Trophoblast cell (in vitro differentiated cells and primary cell): Measurements from ENCODE around the gene WDR45.

Source experiments
- DNase-seq, 2 donors: peaks; one replicate each; pipeline ENCODE4 v3.0.0-alpha.2; 2016
- H2AFZ ChIP-seq: 2 replicates; pipeline ENCODE4 v1.6.1; 2013; ENCODE audit warnings: low read length, moderate library complexity, mild to moderate bottlenecking; ENCODE audit not compliant: insufficient read depth, poor library complexity
- H2AK5ac ChIP-seq: 2 replicates; pipeline ENCODE4 v1.6.1; 2013; ENCODE audit warnings: mild to moderate bottlenecking, low read length
- H2BK120ac ChIP-seq: 2 replicates; pipeline ENCODE4 v1.6.1; 2013; ENCODE audit warnings: low read length, mild to moderate bottlenecking, moderate library complexity; ENCODE audit not compliant: insufficient read depth, poor library complexity
- H2BK12ac ChIP-seq: 2 replicates; pipeline ENCODE4 v1.6.1; 2013; ENCODE audit warnings: mild to moderate bottlenecking, low read length, moderate library complexity
- H2BK5ac ChIP-seq: 2 replicates; pipeline ENCODE4 v1.6.1; 2013; ENCODE audit warnings: low read length, low read depth, moderate library complexity, mild to moderate bottlenecking; ENCODE audit not compliant: poor library complexity
- H3K14ac ChIP-seq: 2 replicates; pipeline ENCODE4 v1.6.1; 2013; ENCODE audit warnings: mild to moderate bottlenecking, low read length
- H3K18ac ChIP-seq: 2 replicates; pipeline ENCODE4 v1.6.1; 2013; ENCODE audit warnings: mild to moderate bottlenecking, low read length
- H3K23ac ChIP-seq: 2 replicates; pipeline ENCODE4 v1.6.1; 2013; ENCODE audit warnings: low read length
- H3K27ac ChIP-seq: 2 replicates; pipeline ENCODE4 v1.5.1; 2013; ENCODE audit warnings: low read depth, mild to moderate bottlenecking, inconsistent platforms, low read length, moderate library complexity
- H3K27me3 ChIP-seq: 2 replicates; pipeline ENCODE4 v1.6.1; 2013; ENCODE audit warnings: inconsistent platforms, mild to moderate bottlenecking, low read length, moderate library complexity; ENCODE audit not compliant: insufficient read depth
- H3K36me3 ChIP-seq, 2 experiments: 1 replicate in 1 of 2; 2 replicates in 1 of 2; pipeline ENCODE4 v1.6.1; 2013; ENCODE audit warnings: low read length in 2 of 2, mild to moderate bottlenecking in 2 of 2, moderate library complexity in 1 of 2; ENCODE audit not compliant: insufficient read depth in 2 of 2, control insufficient read depth in 1 of 2
- H3K4ac ChIP-seq: 2 replicates; pipeline ENCODE4 v1.6.1; 2013; ENCODE audit warnings: low read depth, mild to moderate bottlenecking, low read length, moderate library complexity
- H3K4me1 ChIP-seq, 2 experiments: 1 replicate in 1 of 2; 2 replicates in 1 of 2; pipeline ENCODE4 v1.6.1; 2013; ENCODE audit warnings: low read length in 2 of 2, mild to moderate bottlenecking in 2 of 2, moderate library complexity in 1 of 2; ENCODE audit not compliant: insufficient read depth in 2 of 2, control insufficient read depth in 1 of 2
- H3K4me2 ChIP-seq: 2 replicates; pipeline ENCODE4 v1.6.1; 2013; ENCODE audit warnings: inconsistent platforms, mild to moderate bottlenecking, low read length, moderate library complexity
- H3K4me3 ChIP-seq: 2 replicates; pipeline ENCODE4 v1.5.1; 2013; ENCODE audit warnings: mild to moderate bottlenecking, low read depth, low read length, inconsistent platforms
- H3K79me1 ChIP-seq: one replicate; pipeline ENCODE4 v1.6.1; 2013; ENCODE audit warnings: low read length
- H3K79me2 ChIP-seq: 2 replicates; pipeline ENCODE4 v1.6.1; 2013; ENCODE audit warnings: low read length, mild to moderate bottlenecking; ENCODE audit not compliant: control insufficient read depth, insufficient read depth, poor library complexity
- H3K9ac ChIP-seq: 2 replicates; pipeline ENCODE4 v1.6.1; 2013; ENCODE audit warnings: mild to moderate bottlenecking, low read length
- H3K9me3 ChIP-seq: 2 replicates; pipeline ENCODE4 v1.6.1; 2013; ENCODE audit warnings: low read depth, mild to moderate bottlenecking, control low read depth, inconsistent platforms, low read length; ENCODE audit not compliant: insufficient read depth
- H4K12ac ChIP-seq: 2 replicates; pipeline ENCODE4 v1.6.1; 2013; ENCODE audit warnings: low read depth, mild to moderate bottlenecking, low read length, moderate library complexity
- H4K8ac ChIP-seq: 2 replicates; pipeline ENCODE4 v1.6.1; 2013; ENCODE audit warnings: low read depth, mild to moderate bottlenecking, low read length, moderate library complexity
- H4K91ac ChIP-seq: one replicate; pipeline ENCODE4 v1.6.1; 2013; ENCODE audit warnings: low read depth, mild to moderate bottlenecking, low read length, moderate library complexity
- WGBS: extraction: QIAGEN DNeasy Blood & Tissue Kit; methylation state at CpG from one replicate; pipeline ENCODE4 v1.1.7; 2013; ENCODE audit warnings: missing lambda C conversion rate; ENCODE audit not compliant: insufficient read length, insufficient coverage; ENCODE audit errors: extremely low coverage; 5-methylcytosine and 5-hydroxymethylcytosine counted together

The WDR45 gene

DNA sequence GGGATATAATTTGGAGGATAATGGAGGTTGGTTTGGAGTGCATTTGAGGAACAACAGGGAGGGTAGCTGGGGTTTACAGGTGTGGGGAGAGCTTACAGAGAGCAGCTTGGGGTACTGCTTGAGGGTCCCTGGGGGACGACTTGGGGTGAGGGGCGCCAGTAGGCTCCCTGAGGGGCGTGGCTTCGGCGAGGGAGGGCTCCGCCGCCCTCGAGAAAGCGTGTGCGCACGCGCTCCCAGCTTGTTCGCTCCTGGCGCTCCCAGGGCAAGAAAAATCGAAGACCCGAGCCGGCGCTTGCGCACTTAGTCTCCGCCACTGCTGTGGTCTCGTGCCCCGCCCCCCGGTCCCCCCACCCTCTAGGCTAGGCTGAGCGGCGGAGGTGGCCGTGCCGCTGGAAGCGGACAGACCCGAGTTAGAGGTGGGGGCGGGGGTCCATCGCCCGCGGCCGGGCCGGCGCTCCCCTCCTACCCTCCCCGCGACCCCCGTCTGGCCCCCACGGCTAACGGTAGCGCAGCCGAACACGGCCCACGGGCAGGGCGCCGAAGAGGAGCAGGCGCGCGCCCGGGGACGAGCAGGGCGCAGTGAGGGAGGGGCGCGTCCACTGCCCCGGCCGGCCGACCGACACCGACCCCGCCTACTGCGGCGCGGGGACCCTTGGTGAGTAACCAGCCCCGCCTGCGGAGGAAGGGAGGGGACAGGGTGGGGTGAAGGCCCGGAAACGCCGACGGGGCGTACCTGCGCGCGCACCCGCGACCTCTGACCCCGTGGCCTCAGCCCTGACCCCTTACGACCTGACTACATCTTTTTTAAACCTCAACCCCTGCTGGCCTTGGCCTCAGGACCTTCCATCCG lies 26.2 kb downstream of the WDR45 start:
- Histone ChIP-seq H2BK12ac (peak overlapping the region; percentile 84), H3K36me3 (peaks cover 0 to 2% of the 10 kb centered on the region in 2 experiments), H3K4me1 (peaks cover 4 to 6% of the 10 kb centered on the region in 2 experiments), H3K23ac (no peak overlapping the region), H3K27me3 (no peaks in the 10 kb centered on the region), H2AFZ (peak overlapping the region; percentile 97), H3K9me3 (peaks cover 1% of the 10 kb centered on the region), H3K9ac (peak overlapping the region; percentile 72), H3K4ac (peak overlapping the region; percentile 98), H3K14ac (peak overlapping the region; percentile 94), H2BK120ac (peak overlapping the region; percentile 86), H4K8ac (peak overlapping the region; percentile 97), H3K4me2 (peak overlapping the region; percentile 78), H3K79me2 (peaks cover 5% of the 10 kb centered on the region), H3K4me3 (peak overlapping the region; percentile 86), H3K18ac (peak overlapping the region; percentile 99), H3K27ac (peak overlapping the region; percentile 47), H2AK5ac (peak overlapping the region; percentile 94), H2BK5ac (peak overlapping the region; percentile 73), H4K12ac (peak overlapping the region; percentile 90), H3K79me1 (peaks cover 7% of the 10 kb centered on the region), H4K91ac (peak overlapping the region; percentile 96)
- peak in 1 of 2 donors; percentile 55 for DNase-seq
- no CpG with 5 or more reads among the region's 79 CpGs for WGBS

- DNase-seq = no peak
Measured at GRCh38 chrX:49043987-49044281, 35.8 kb downstream of the WDR45 start.

GRCh38 chrX:49043220-49043986 lies 36.3 kb downstream of the WDR45 start, which contains the start of gene TFE3:
TSS of gene TFE3 (minus strand) at chrX:49043357. CDS start at chrX:49043226, 131 bp downstream.
- Histone ChIP-seq H3K4ac (peak within 1 kb of the TSS; percentile 98), H4K8ac (peak within 1 kb of the TSS; percentile 80), H3K4me1 (peaks cover 7 to 13% of the 10 kb centered on the region in 2 experiments), H3K23ac (no peak within 1 kb of the TSS), H2AK5ac (peak within 1 kb of the TSS; percentile 66), H3K4me3 (peak within 1 kb of the TSS; percentile 94), H3K4me2 (peak within 1 kb of the TSS; percentile 64), H3K18ac (peak within 1 kb of the TSS; percentile 93), H3K9ac (peak within 1 kb of the TSS; percentile 94), H3K14ac (peak within 1 kb of the TSS; percentile 89), H2BK12ac (peak within 1 kb of the TSS; percentile 31), H3K9me3 (no peaks in the 10 kb centered on the region), H4K91ac (peak within 1 kb of the TSS; percentile 99), H3K27me3 (no peaks in the 10 kb centered on the region), H2AFZ (peak within 1 kb of the TSS; percentile 49), H3K79me1 (peaks cover 17% of the 10 kb centered on the region), H3K27ac (peak within 1 kb of the TSS; percentile 94), H4K12ac (peak within 1 kb of the TSS; percentile 85), H3K79me2 (peaks cover 8% of the 10 kb centered on the region), H2BK120ac (peak within 1 kb of the TSS; percentile 93), H3K36me3 (peaks cover 7 to 10% of the 10 kb centered on the region in 2 experiments), H2BK5ac (peak within 1 kb of the TSS; percentile 88)
- no CpG with 5 or more reads among the region's 67 CpGs for WGBS
- DNase-seq = peak; percentile 98

More at GRCh38 chrX:49043987-49044281, 35.8 kb downstream of the WDR45 start:
- H3K9ac ChIP-seq = no peak overlapping the region
- no peak overlapping the region for H2BK120ac ChIP-seq
- no peak overlapping the region for H2AK5ac ChIP-seq
- no CpG with 5 or more reads among the region's 13 CpGs for WGBS
- peak overlapping the region; percentile 49 for H2AFZ ChIP-seq
- no peaks in the 10 kb centered on the region for H3K9me3 ChIP-seq
- H3K79me2 ChIP-seq = peaks cover 8% of the 10 kb centered on the region
- H3K4me3 ChIP-seq = no peak overlapping the region
- no peaks in the 10 kb centered on the region for H3K27me3 ChIP-seq
- peaks cover 7 to 12% of the 10 kb centered on the region in 2 experiments for H3K4me1 ChIP-seq
- no peak overlapping the region for H3K14ac ChIP-seq
- H3K4ac ChIP-seq = no peak overlapping the region
- peak overlapping the region; percentile 78 for H4K8ac ChIP-seq
- H4K12ac ChIP-seq = peak overlapping the region; percentile 65
- no peak overlapping the region for H2BK5ac ChIP-seq
- H3K4me2 ChIP-seq = peak overlapping the region; percentile 64
- H2BK12ac ChIP-seq = peak overlapping the region; percentile 8
- no peak overlapping the region for H3K27ac ChIP-seq
- H4K91ac ChIP-seq = peak overlapping the region; percentile 58
- H3K36me3 ChIP-seq = peaks cover 5% of the 10 kb centered on the region in 2 experiments
- peaks cover 17% of the 10 kb centered on the region for H3K79me1 ChIP-seq
- no peak overlapping the region for H3K23ac ChIP-seq
- H3K18ac ChIP-seq = no peak overlapping the region

DNA sequence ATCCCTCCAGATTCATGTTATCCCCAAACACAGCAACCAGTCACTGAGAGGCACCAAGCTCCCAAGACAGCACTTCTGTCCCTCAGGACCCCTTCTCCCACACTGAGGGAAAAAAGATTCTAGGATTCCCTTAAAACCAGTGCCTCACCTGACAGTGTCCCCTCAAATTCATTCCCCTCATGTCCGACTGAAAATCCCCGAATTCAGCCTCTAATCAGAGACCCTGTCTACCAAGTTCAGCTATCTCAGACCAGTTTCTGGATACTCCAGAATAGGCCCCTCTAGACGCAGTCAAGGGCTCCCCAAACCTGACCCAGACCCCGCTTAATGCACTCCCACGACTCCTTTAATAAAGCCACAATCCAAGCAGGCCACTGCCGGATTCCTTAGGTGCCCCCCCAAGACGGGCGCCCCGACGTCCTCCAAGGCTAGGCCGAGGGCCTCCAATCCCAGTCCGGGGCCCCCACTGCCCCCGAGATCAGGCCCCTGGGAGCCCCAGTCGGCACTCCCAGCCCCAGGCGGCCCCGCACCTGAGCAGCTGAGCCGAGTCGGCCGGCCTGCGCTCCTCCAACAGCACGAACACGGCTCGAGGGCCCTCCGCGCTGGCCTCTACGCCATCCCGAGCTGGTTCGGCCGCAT lies 37.0 kb downstream of the WDR45 start:
- no peaks in the 10 kb centered on the region for H3K27me3 ChIP-seq
- DNase-seq = no peak
- H3K18ac ChIP-seq = peak overlapping the region; percentile 93
- peak overlapping the region; percentile 4 for H2BK12ac ChIP-seq
- no CpG with 5 or more reads among the region's 29 CpGs for WGBS
- peak overlapping the region; percentile 89 for H3K14ac ChIP-seq
- H2AK5ac ChIP-seq = peak overlapping the region; percentile 66
- peak overlapping the region; percentile 85 for H4K12ac ChIP-seq
- peak overlapping the region; percentile 98 for H3K4ac ChIP-seq
- peaks cover 7 to 14% of the 10 kb centered on the region in 2 experiments for H3K4me1 ChIP-seq
- peak overlapping the region; percentile 88 for H2BK5ac ChIP-seq
- peaks cover 20% of the 10 kb centered on the region for H3K79me1 ChIP-seq
- peak overlapping the region; percentile 17 for H2AFZ ChIP-seq
- no peak overlapping the region for H3K23ac ChIP-seq
- H3K36me3 ChIP-seq = peaks cover 14 to 17% of the 10 kb centered on the region in 2 experiments
- H3K27ac ChIP-seq = peak overlapping the region; percentile 94
- H3K79me2 ChIP-seq = peaks cover 8% of the 10 kb centered on the region
- peak overlapping the region; percentile 93 for H2BK120ac ChIP-seq
- H3K4me3 ChIP-seq = peak overlapping the region; percentile 94
- peak overlapping the region; percentile 56 for H3K4me2 ChIP-seq
- H3K9ac ChIP-seq = peak overlapping the region; percentile 94
- H3K9me3 ChIP-seq = no peaks in the 10 kb centered on the region
- H4K91ac ChIP-seq = peak overlapping the region; percentile 99
- peak overlapping the region; percentile 80 for H4K8ac ChIP-seq
